H1 (cell line): ENCODE measurements around the gene RPTOR. TPM values are rescaled to one million over a fixed set of nuclear protein-coding genes. Genes with fewer than 3 reads are reported as not detected.

Source experiments
- BRCA1 ChIP-seq: IDR thresholded peaks from 2 replicates; pipeline ENCODE4 v1.6.1; 2012; ENCODE audit warnings: low read depth, low read length, improper control_type of control experiment
- CBX5 ChIP-seq: fragments of 300-800, 300-1000 bp; sonication (generic); IDR thresholded peaks from 2 replicates; pipeline ENCODE4 v1.7.1; 2016; ENCODE audit warnings: antibody characterized with exemption, low read length, low read depth
- CBX8 ChIP-seq: fragments of 300-800, 300-1000 bp; sonication (generic); IDR thresholded peaks from 2 replicates; pipeline ENCODE4 v1.7.1; 2016; ENCODE audit warnings: low read depth, low read length, borderline replicate concordance
- CREB1 ChIP-seq: IDR thresholded peaks from 2 replicates; pipeline ENCODE4 v1.6.1; 2012; ENCODE audit warnings: inconsistent platforms
- EZH2 ChIP-seq: fragments of 200-600 bp; sonication (generic); IDR thresholded peaks from 2 replicates; pipeline ENCODE4 v1.7.1; 2012; ENCODE audit warnings: low read depth, mild to moderate bottlenecking, moderate library complexity, low read length, inconsistent platforms; ENCODE audit not compliant: severe bottlenecking
- FOSL1 ChIP-seq: IDR thresholded peaks from 2 replicates; pipeline ENCODE4 v1.6.1; 2011; ENCODE audit warnings: mild to moderate bottlenecking, low read depth, low read length, moderate library complexity; ENCODE audit not compliant: insufficient read depth
- GTF2F1 ChIP-seq: IDR thresholded peaks from 2 replicates; pipeline ENCODE4 v1.6.1; 2012; ENCODE audit warnings: low read depth, low read length, improper control_type of control experiment, borderline replicate concordance
- HDAC2 ChIP-seq, 2 experiments: fragments of 300-600 bp in 1 of 2; sonication (generic) in 1 of 2; IDR thresholded peaks; 2 replicates each; pipeline ENCODE4 v1.6.1; 2011 to 2012; ENCODE audit warnings: low read depth in 2 of 2, low read length in 2 of 2, mild to moderate bottlenecking in 2 of 2, moderate library complexity in 2 of 2, borderline replicate concordance in 1 of 2, inconsistent platforms in 1 of 2
- JUN ChIP-seq: IDR thresholded peaks from 2 replicates; pipeline ENCODE4 v1.6.1; 2011; ENCODE audit warnings: low read depth, mild to moderate bottlenecking, improper control_type of control experiment, low read length
- JUND ChIP-seq: IDR thresholded peaks from 2 replicates; pipeline ENCODE4 v1.6.1; 2011; ENCODE audit warnings: mild to moderate bottlenecking, improper control_type of control experiment, low read length
- KDM4A ChIP-seq: IDR thresholded peaks from one replicate; pipeline ENCODE4 v1.7.1; 2012; ENCODE audit warnings: low read depth, mild to moderate bottlenecking, moderate library complexity, low read length, inconsistent platforms; ENCODE audit not compliant: severe bottlenecking
- MAFK ChIP-seq: IDR thresholded peaks from 2 replicates; pipeline ENCODE4 v1.6.1; 2012; ENCODE audit warnings: low read depth, mild to moderate bottlenecking, improper control_type of control experiment, low read length
- NANOG ChIP-seq: IDR thresholded peaks from 2 replicates; pipeline ENCODE4 v1.6.1; 2011; ENCODE audit warnings: low read length, low read depth, mild to moderate bottlenecking, inconsistent platforms; ENCODE audit not compliant: insufficient read depth, poor library complexity, severe bottlenecking
- POLR2AphosphoS5 ChIP-seq: IDR thresholded peaks from 2 replicates; pipeline ENCODE4 v1.6.1; 2011; ENCODE audit warnings: low read depth, low read length
- RAD21 ChIP-seq, 2 experiments: IDR thresholded peaks in 1 of 2; conservative IDR thresholded peaks in 1 of 2; 2 replicates each; pipeline ENCODE4 v1.6.1; 2011; ENCODE audit warnings: low read depth in 2 of 2, low read length in 2 of 2, improper control_type of control experiment in 1 of 2, inconsistent platforms in 1 of 2, mild to moderate bottlenecking in 1 of 2, moderate library complexity in 1 of 2
- RBBP5 ChIP-seq: IDR thresholded peaks from 2 replicates; pipeline ENCODE4 v1.7.1; 2012; ENCODE audit warnings: low read depth, mild to moderate bottlenecking, inconsistent platforms, low read length, moderate library complexity, borderline replicate concordance
- RXRA ChIP-seq: IDR thresholded peaks from 2 replicates; pipeline ENCODE4 v1.6.1; 2011; ENCODE audit warnings: low read depth, mild to moderate bottlenecking, low read length, moderate library complexity; ENCODE audit not compliant: insufficient read depth
- SUZ12 ChIP-seq: fragments of 200-600 bp; sonication (generic); IDR thresholded peaks from 2 replicates; pipeline ENCODE4 v1.6.1; 2012; ENCODE audit warnings: mild to moderate bottlenecking, inconsistent platforms, low read length, moderate library complexity, mixed read lengths
- USF2 ChIP-seq: IDR thresholded peaks from 2 replicates; pipeline ENCODE4 v1.6.1; 2011; ENCODE audit warnings: low read length, improper control_type of control experiment
- YY1 ChIP-seq: IDR thresholded peaks from 2 replicates; pipeline ENCODE4 v1.6.1; 2011; ENCODE audit warnings: low read depth, mild to moderate bottlenecking, low read length
- polyA plus RNA-seq, 7 experiments: library from polyadenylated mRNA; depleted of rRNA in 3 of 7; stranded (reverse) in 5 of 7; unstranded in 2 of 7; fragments of >200 nt in 5 of 7; fragments of 200-250 nt in 2 of 7; gene quantifications; 1 replicate in 5 of 7; 2 replicates in 1 of 7; 4 replicates in 1 of 7; pipeline versions ENCODE4 v1.2.1 to v1.2.3, GENCODE V29; 2011 to 2013; ENCODE audit warnings: missing spikeins in 2 of 7, mixed read lengths in 2 of 7
- total RNA-seq: library from RNA; stranded (reverse); fragmentation: NEBNext Ultra II Directional; extraction: Animal tissue kit (Norgen Biotek cat#: 25700); gene quantifications from 2 replicates; pipeline ENCODE4 v1.2.1, GENCODE V29; 2021

Gene RPTOR
- total and polyA plus RNA-seq, 2 of the 8 experiments (the other 6 are each of a cell fraction or from before 2014, with no cell fraction given), result 6.9 to 28.7 TPM

- TF ChIP-seq YY1 (peak; percentile 98), GTF2F1 (no peak), CREB1 (peak; percentile 68; the same call in 1 of the 2 replicates), RBBP5 (peak; percentile 82; the same call in 1 of the 2 replicates), RAD21 (IDR thresholded peaks at IDR 0.05 in 1 of 2, conservative IDR thresholded peaks at IDR 0.05 in 1 of 2; ENCODE audit: low read depth in 2 of 2, low read length in 2 of 2) (no peak), JUND (no peak), KDM4A (peak; percentile 75), MAFK (no peak), USF2 (no peak), SUZ12 (no peak), EZH2 (no peak), HDAC2 (IDR thresholded peaks at IDR 0.05; ENCODE audit: borderline replicate concordance in 1 of 2, low read depth in 2 of 2, low read length in 2 of 2) (no peak), BRCA1 (no peak), RXRA (no peak), POLR2AphosphoS5 (peak; percentile 95), NANOG (no peak), CBX8 (no peak), FOSL1 (no peak), JUN (no peak), CBX5 (no peak)
Measured at GRCh38 chr17:80544655-80545498, at the start of gene RPTOR (continued).
